PC-9 (cell line): Measurements from ENCODE around the gene SDK2. TPM values are rescaled to one million over a fixed set of nuclear protein-coding genes. Genes with fewer than 3 reads are reported as not detected.

Experiments used
- BruUV-seq: library from RNA; stranded (reverse); fragments of 400-500 nt; replicated peaks from 2 replicates; lab custom pipeline; 2021; lab: Mats Ljungman, UMichigan
- CTCF ChIA-PET: fragments of 300-600 bp; sonication (Branson Sonifier 250); formaldehyde crosslinking; loops from one replicate; lab custom pipeline; 2022; ENCODE audit warnings: antibody characterized with exemption; lab: Charles Lee
- POLR2A ChIA-PET: fragments of 300-600 bp; sonication (Branson Sonifier 250); formaldehyde crosslinking; loops from one replicate; lab custom pipeline; 2022; ENCODE audit warnings: antibody characterized with exemption; ENCODE audit not compliant: unreplicated experiment; lab: Charles Lee
- DNase-seq, 2 experiments: peaks; one replicate each; pipeline versions ENCODE4 v3.0.0 to v3.0.0-alpha.2; 2015 to 2022; ENCODE audit warnings: mixed read lengths in 1 of 2
- H2AFZ ChIP-seq: fragments of 200-600 bp; sonication (generic); 2 replicates; pipeline ENCODE4 v1.8.1; 2017; ENCODE audit warnings: antibody characterized with exemption
- H3F3A ChIP-seq: fragments of 200-600 bp; sonication (generic); 2 replicates; pipeline ENCODE4 v1.8.1; 2017; ENCODE audit warnings: antibody characterized with exemption, mild to moderate bottlenecking, low read depth; ENCODE audit not compliant: insufficient read depth
- H3K27ac ChIP-seq: fragments of 200-600 bp; sonication (generic); 2 replicates; pipeline ENCODE4 v1.6.1; 2016; ENCODE audit warnings: mixed run types
- H3K27me3 ChIP-seq: fragments of 200-600 bp; sonication (generic); 2 replicates; pipeline ENCODE4 v1.6.1; 2016; ENCODE audit warnings: low read depth, mixed run types; ENCODE audit not compliant: insufficient read depth
- H3K36me3 ChIP-seq: fragments of 200-600 bp; sonication (generic); 2 replicates; pipeline ENCODE4 v1.6.1; 2016; ENCODE audit warnings: low read depth, mixed run types
- H3K4me1 ChIP-seq: fragments of 200-600 bp; sonication (generic); replicated peaks from 2 replicates; pipeline ENCODE4 v1.6.1; 2016; ENCODE audit warnings: mixed run types; ENCODE audit not compliant: insufficient read depth
- H3K4me2 ChIP-seq: fragments of 200-600 bp; sonication (generic); 2 replicates; pipeline ENCODE4 v1.6.1; 2017; ENCODE audit warnings: mixed run types
- H3K4me3 ChIP-seq: fragments of 200-600 bp; sonication (generic); 2 replicates; pipeline ENCODE4 v1.6.1; 2016; ENCODE audit warnings: mixed run types
- H3K79me2 ChIP-seq: fragments of 200-600 bp; sonication (generic); 2 replicates; pipeline ENCODE4 v1.6.1; 2017; ENCODE audit warnings: low read depth, mixed run types
- H3K9me2 ChIP-seq: fragments of 200-600 bp; sonication (generic); 2 replicates; pipeline ENCODE4 v1.8.1; 2017; ENCODE audit warnings: mild to moderate bottlenecking; ENCODE audit not compliant: insufficient read depth
- H3K9me3 ChIP-seq: fragments of 200-600 bp; sonication (generic); 2 replicates; pipeline ENCODE4 v1.8.1; 2016; ENCODE audit warnings: low read depth; ENCODE audit not compliant: insufficient read depth
- H4K20me1 ChIP-seq: fragments of 200-600 bp; sonication (generic); 2 replicates; pipeline ENCODE4 v1.8.1; 2017; ENCODE audit not compliant: insufficient read depth
- CTCF ChIP-seq: fragments of 200-600 bp; sonication (generic); conservative IDR thresholded peaks from 2 replicates; pipeline ENCODE4 v1.6.1; 2017; ENCODE audit warnings: mixed run types, antibody characterized with exemption, mild to moderate bottlenecking, moderate library complexity
- EZH2 ChIP-seq: fragments of 200-600 bp; sonication (generic); IDR thresholded peaks from 2 replicates; pipeline ENCODE4 v1.8.0; 2017; ENCODE audit warnings: antibody characterized with exemption, low read depth
- intact Hi-C: fragments of 100-400 bp; cut with micrococcal nuclease; formaldehyde crosslinking; loops from one replicate; pipeline ENCODE4 v1.10.0; 2022; ENCODE audit not compliant: unreplicated experiment
- total RNA-seq: library from RNA; stranded (reverse); gene quantifications from 2 replicates; pipeline ENCODE4 v1.2.3, GENCODE V29; 2021

Gene SDK2
- total RNA-seq, 1 experiment from 2014 or later, result 0.04 TPM

GRCh38 chr17:73397278-73397826 is 246.9 kb downstream of the SDK2 start:
- H3K4me2 ChIP-seq, result no peak overlapping the region
- POLR2A ChIA-PET, result no interaction called here
- peaks cover 62% of the 10 kb centered on the region for H3K27me3 ChIP-seq
- no peak overlapping the region for H2AFZ ChIP-seq
- no peaks in the 10 kb centered on the region for H3K79me2 ChIP-seq
- 0 out of 2 replicates have a peak, but pooled peaks cover 3% of the 10 kb centered on the region for H4K20me1 ChIP-seq
- intact Hi-C loops, result no loop called here
- H3K27ac ChIP-seq, result no peak overlapping the region
- no peak overlapping the region for H3K4me3 ChIP-seq
- DNase-seq, result no peak
- CTCF ChIA-PET, result interaction anchor here (0.6 kb wide), 1 partner anchor 611 kb away, joined by 3 read pairs; no protein-coding TSS in a partner anchor
- H3K4me1 ChIP-seq, result no peaks in the 10 kb centered on the region
- no peaks in the 10 kb centered on the region for H3K9me3 ChIP-seq
- no TSS peak for BruUV-seq
- no peaks in the 10 kb centered on the region for H3K36me3 ChIP-seq
- no peaks in the 10 kb centered on the region for H3K9me2 ChIP-seq
- TF ChIP-seq CTCF (no peak), EZH2 (no peak)
- no peaks in the 10 kb centered on the region for H3F3A ChIP-seq

- H3K9me2 ChIP-seq, result no peaks in the 10 kb centered on the region
- TF ChIP-seq EZH2 (no peak), CTCF (no peak)
- no peak overlapping the region for H3K27ac ChIP-seq
- H2AFZ ChIP-seq, result no peak overlapping the region
- no peaks in the 10 kb centered on the region for H3K79me2 ChIP-seq
- ChIA-PET CTCF (no interaction called here), POLR2A (no interaction called here)
- no TSS peak for BruUV-seq
- no peaks in the 10 kb centered on the region for H3F3A ChIP-seq
- no peak overlapping the region for H3K4me2 ChIP-seq
- H4K20me1 ChIP-seq, result 0 out of 2 replicates have a peak, but pooled peaks cover 3% of the 10 kb centered on the region
- no peaks in the 10 kb centered on the region for H3K9me3 ChIP-seq
- peaks cover 64% of the 10 kb centered on the region for H3K27me3 ChIP-seq
- no peaks in the 10 kb centered on the region for H3K4me1 ChIP-seq
- no peak overlapping the region for H3K4me3 ChIP-seq
- no peaks in the 10 kb centered on the region for H3K36me3 ChIP-seq
- intact Hi-C loops, result no loop called here
- no peak for DNase-seq
Observed at GRCh38 chr17:73396431-73397277, 247.6 kb downstream of the SDK2 start.

- no peak overlapping the region for H3K4me3 ChIP-seq
- H3K27me3 ChIP-seq, result peaks cover 74% of the 10 kb centered on the region
- no TSS peak for BruUV-seq
- TF ChIP-seq CTCF, result no peak
- TF ChIP-seq EZH2, result no peak
- H3K79me2 ChIP-seq, result no peaks in the 10 kb centered on the region
- H3K36me3 ChIP-seq, result no peaks in the 10 kb centered on the region
- no peaks in the 10 kb centered on the region for H3K4me1 ChIP-seq
- ChIA-PET CTCF (interaction anchor here (0.7 kb wide), 1 partner anchor 808 kb away, joined by 6 read pairs; no protein-coding TSS in a partner anchor), POLR2A (no interaction called here)
- H3K4me2 ChIP-seq, result no peak overlapping the region
- 0 out of 2 replicates have a peak, but pooled peaks cover 3% of the 10 kb centered on the region for H4K20me1 ChIP-seq
- H3K9me2 ChIP-seq, result no peaks in the 10 kb centered on the region
- DNase-seq, result peak; percentile 9 to 49
- intact Hi-C loops, result no loop called here
- H3K9me3 ChIP-seq, result no peaks in the 10 kb centered on the region
- H3F3A ChIP-seq, result no peaks in the 10 kb centered on the region
- no peak overlapping the region for H2AFZ ChIP-seq
- H3K27ac ChIP-seq, result no peak overlapping the region
Observed at GRCh38 chr17:73394512-73395450, 249.5 kb downstream of the SDK2 start.
